Activated naive CD8-positive, alpha-beta T cell treated with anti-CD3 and anti-CD28 coated beads for 36 hours (primary cell): ENCODE measurements around the gene UBE3B. TPM values are rescaled to one million over a fixed set of nuclear protein-coding genes. Genes with fewer than 3 reads are reported as not detected.

ENCODE experiments used
- DNase-seq: peaks from one replicate; pipeline ENCODE4 v3.0.0; 2021
- H3K27ac Mint-ChIP-seq: one replicate; pipeline ENCODE4 v1.8.0; 2022; ENCODE audit warnings: mild to moderate bottlenecking, moderate library complexity, mixed read lengths
- H3K27me3 Mint-ChIP-seq: one replicate; pipeline ENCODE4 v1.8.0; 2022; ENCODE audit warnings: mild to moderate bottlenecking, mixed read lengths
- H3K36me3 Mint-ChIP-seq: one replicate; pipeline ENCODE4 v1.8.0; 2021; ENCODE audit warnings: mild to moderate bottlenecking, mixed read lengths
- H3K4me1 Mint-ChIP-seq: one replicate; pipeline ENCODE4 v1.8.0; 2021; ENCODE audit warnings: mixed read lengths
- H3K4me3 Mint-ChIP-seq: one replicate; pipeline ENCODE4 v1.8.0; 2022; ENCODE audit warnings: mild to moderate bottlenecking, moderate library complexity, mixed read lengths
- H3K9me3 Mint-ChIP-seq: one replicate; pipeline ENCODE4 v1.8.0; 2022; ENCODE audit warnings: mixed read lengths
- total RNA-seq, 2 experiments: library from RNA; stranded (reverse); gene quantifications; one replicate each; pipeline ENCODE4 v1.2.3, GENCODE V29; 2021

The UBE3B gene
- total RNA-seq, 2 experiments from 2014 or later: 23.4 to 23.5 TPM

GRCh38 chr12:109552971-109553370, 75.5 kb downstream of the UBE3B start:
- no peak for DNase-seq
- Mint-ChIP-seq H3K27ac (no peak overlapping the region), H3K4me1 (no peaks in the 10 kb centered on the region), H3K27me3 (peaks cover 8% of the 10 kb centered on the region), H3K36me3 (no peaks in the 10 kb centered on the region), H3K4me3 (no peak overlapping the region), H3K9me3 (no peaks in the 10 kb centered on the region)

- no peak overlapping the region for H3K4me3 Mint-ChIP-seq
- DNase-seq: no peak
- H3K27ac Mint-ChIP-seq: no peak overlapping the region
- no peaks in the 10 kb centered on the region for H3K4me1 Mint-ChIP-seq
- no peaks in the 10 kb centered on the region for H3K36me3 Mint-ChIP-seq
- no peaks in the 10 kb centered on the region for H3K9me3 Mint-ChIP-seq
- peaks cover 2% of the 10 kb centered on the region for H3K27me3 Mint-ChIP-seq
Measured at GRCh38 chr12:109553483-109553882, 76.0 kb downstream of the UBE3B start.

- no peaks in the 10 kb centered on the region for H3K9me3 Mint-ChIP-seq
- no peaks in the 10 kb centered on the region for H3K27me3 Mint-ChIP-seq
- no peak for DNase-seq
- no peaks in the 10 kb centered on the region for H3K4me1 Mint-ChIP-seq
- H3K27ac Mint-ChIP-seq: no peak overlapping the region
- H3K4me3 Mint-ChIP-seq: no peak overlapping the region
- H3K36me3 Mint-ChIP-seq: no peaks in the 10 kb centered on the region
Measured at GRCh38 chr12:109553906-109554500, 76.6 kb downstream of the UBE3B start.

- no peak overlapping the region for H3K27ac Mint-ChIP-seq
- H3K4me3 Mint-ChIP-seq: no peak overlapping the region
- H3K36me3 Mint-ChIP-seq: no peaks in the 10 kb centered on the region
- H3K9me3 Mint-ChIP-seq: no peaks in the 10 kb centered on the region
- no peak for DNase-seq
- no peaks in the 10 kb centered on the region for H3K27me3 Mint-ChIP-seq
- no peaks in the 10 kb centered on the region for H3K4me1 Mint-ChIP-seq
Measured at GRCh38 chr12:109554761-109555160, 77.3 kb downstream of the UBE3B start.

GRCh38 chr12:109555431-109556315, 78.2 kb downstream of the UBE3B start:
- no peak for DNase-seq
- Mint-ChIP-seq H3K9me3 (no peaks in the 10 kb centered on the region), H3K4me3 (no peak overlapping the region), H3K27ac (no peak overlapping the region), H3K27me3 (no peaks in the 10 kb centered on the region), H3K36me3 (no peaks in the 10 kb centered on the region), H3K4me1 (no peaks in the 10 kb centered on the region)

GRCh38 chr12:109557200-109557599, 79.8 kb downstream of the UBE3B start:
- peaks cover 4% of the 10 kb centered on the region for H3K9me3 Mint-ChIP-seq
- no peak for DNase-seq
- no peak overlapping the region for H3K4me3 Mint-ChIP-seq
- H3K27ac Mint-ChIP-seq: no peak overlapping the region
- H3K4me1 Mint-ChIP-seq: no peaks in the 10 kb centered on the region
- peaks cover 7% of the 10 kb centered on the region for H3K36me3 Mint-ChIP-seq
- no peaks in the 10 kb centered on the region for H3K27me3 Mint-ChIP-seq

GRCh38 chr12:109557805-109558204, 80.4 kb downstream of the UBE3B start:
- H3K36me3 Mint-ChIP-seq: peaks cover 13% of the 10 kb centered on the region
- DNase-seq: no peak
- no peak overlapping the region for H3K4me3 Mint-ChIP-seq
- no peaks in the 10 kb centered on the region for H3K27me3 Mint-ChIP-seq
- peaks cover 7% of the 10 kb centered on the region for H3K9me3 Mint-ChIP-seq
- no peaks in the 10 kb centered on the region for H3K4me1 Mint-ChIP-seq
- H3K27ac Mint-ChIP-seq: no peak overlapping the region

GRCh38 chr12:109558374-109559199, 81.2 kb downstream of the UBE3B start:
- no peak overlapping the region for H3K27ac Mint-ChIP-seq

GRCh38 chr12:109559200-109559505, 81.7 kb downstream of the UBE3B start:
- Mint-ChIP-seq H3K36me3 (peaks cover 17% of the 10 kb centered on the region), H3K27me3 (no peaks in the 10 kb centered on the region), H3K27ac (no peak overlapping the region), H3K9me3 (peaks cover 7% of the 10 kb centered on the region), H3K4me1 (no peaks in the 10 kb centered on the region), H3K4me3 (no peak overlapping the region)
- DNase-seq: no peak

More at GRCh38 chr12:109558374-109559199, 81.2 kb downstream of the UBE3B start:
- Mint-ChIP-seq H3K9me3 (peaks cover 7% of the 10 kb centered on the region), H3K36me3 (peaks cover 17% of the 10 kb centered on the region), H3K4me3 (no peak overlapping the region), H3K4me1 (no peaks in the 10 kb centered on the region), H3K27me3 (no peaks in the 10 kb centered on the region)
- no peak for DNase-seq

- Mint-ChIP-seq H3K27ac (no peak overlapping the region), H3K36me3 (peaks cover 17% of the 10 kb centered on the region), H3K4me1 (no peaks in the 10 kb centered on the region), H3K9me3 (peaks cover 7% of the 10 kb centered on the region), H3K4me3 (no peak overlapping the region), H3K27me3 (no peaks in the 10 kb centered on the region)
- no peak for DNase-seq
Measured at GRCh38 chr12:109559601-109560000, 82.2 kb downstream of the UBE3B start.

- DNase-seq: no peak
- no peaks in the 10 kb centered on the region for H3K27me3 Mint-ChIP-seq
- H3K4me1 Mint-ChIP-seq: no peaks in the 10 kb centered on the region
- H3K27ac Mint-ChIP-seq: no peak overlapping the region
- H3K9me3 Mint-ChIP-seq: peaks cover 7% of the 10 kb centered on the region
- H3K4me3 Mint-ChIP-seq: no peak overlapping the region
- peaks cover 17% of the 10 kb centered on the region for H3K36me3 Mint-ChIP-seq
Measured at GRCh38 chr12:109560867-109561710, 83.7 kb downstream of the UBE3B start.

- peaks cover 7% of the 10 kb centered on the region for H3K9me3 Mint-ChIP-seq
- H3K4me3 Mint-ChIP-seq: no peak overlapping the region
- no peak for DNase-seq
- H3K4me1 Mint-ChIP-seq: no peaks in the 10 kb centered on the region
- peaks cover 17% of the 10 kb centered on the region for H3K36me3 Mint-ChIP-seq
- H3K27me3 Mint-ChIP-seq: no peaks in the 10 kb centered on the region
- H3K27ac Mint-ChIP-seq: no peak overlapping the region
Measured at GRCh38 chr12:109561711-109562030, 84.2 kb downstream of the UBE3B start.

GRCh38 chr12:109562871-109563270, 85.4 kb downstream of the UBE3B start:
- peaks cover 7% of the 10 kb centered on the region for H3K9me3 Mint-ChIP-seq
- DNase-seq: no peak
- no peaks in the 10 kb centered on the region for H3K4me1 Mint-ChIP-seq
- H3K36me3 Mint-ChIP-seq: peaks cover 17% of the 10 kb centered on the region
- H3K27ac Mint-ChIP-seq: no peak overlapping the region
- H3K4me3 Mint-ChIP-seq: no peak overlapping the region
- H3K27me3 Mint-ChIP-seq: no peaks in the 10 kb centered on the region

- Mint-ChIP-seq H3K4me1 (no peaks in the 10 kb centered on the region), H3K4me3 (no peak overlapping the region), H3K36me3 (peaks cover 17% of the 10 kb centered on the region), H3K27me3 (no peaks in the 10 kb centered on the region), H3K9me3 (peaks cover 7% of the 10 kb centered on the region), H3K27ac (no peak overlapping the region)
- DNase-seq: no peak
Measured at GRCh38 chr12:109563291-109564284, 86.2 kb downstream of the UBE3B start.
